ENCODE data around the gene TMEM186.

- TF ChIP-seq REST (IDR thresholded peaks at IDR 0.05; ENCODE audit: unreplicated experiment), result no peak
- TF ChIP-seq CTCF (conservative IDR thresholded peaks at IDR 0.05; ENCODE audit: low read depth in 2 of 2), result no peak
- no peak for TF ChIP-seq POLR2AphosphoS5 (IDR thresholded peaks at IDR 0.05; ENCODE audit: low read depth)
- TF ChIP-seq JUNB (IDR thresholded peaks at IDR 0.05; ENCODE audit: unreplicated experiment), result no peak
- no peak for TF ChIP-seq ETS1 (IDR thresholded peaks at IDR 0.05)
- TF ChIP-seq ZNF462 (CRISPR knock-in tag; IDR thresholded peaks at IDR 0.05), result no peak
- TF ChIP-seq EZH2phosphoT487 (IDR thresholded peaks at IDR 0.05; ENCODE audit: unreplicated experiment), result no peak
- TF ChIP-seq EZH2 (IDR thresholded peaks at IDR 0.05; ENCODE audit: low read depth, unreplicated experiment), result no peak
Measured at GRCh38 chr16:8774208-8774607, 23.2 kb downstream of the TMEM186 start.

All from GM23338 (cell line).